Stimulated activated CD8-positive, alpha-beta memory T cell treated with anti-CD3 and anti-CD28 coated beads, Interleukin-15, amount 100 ng/mL, for 24 hours (primary cell): Measurements from ENCODE around the gene AGAP3.

ENCODE experiments used
- DNase-seq: peaks from one replicate; pipeline ENCODE4 v3.0.0-alpha.2; 2020; ENCODE audit warnings: low read depth

AGAP3 gene

GRCh38 chr7:151074817-151075661, 11.2 kb upstream of the AGAP3 start:
- DNase-seq: no peak

- DNase-seq: no peak
These were observed 10.7 kb upstream of the AGAP3 start for GRCh38 chr7:151075662-151075971.

- no peak for DNase-seq
These were observed 10.3 kb upstream of the AGAP3 start for GRCh38 chr7:151075978-151076426.

GRCh38 chr7:151076863-151077704, 9.2 kb upstream of the AGAP3 start:
- DNase-seq: no peak

- DNase-seq: no peak
These were observed 8.5 kb upstream of the AGAP3 start for GRCh38 chr7:151077705-151078232.

GRCh38 chr7:151078233-151079040, 7.8 kb upstream of the AGAP3 start:
- DNase-seq: no peak

GRCh38 chr7:151079199-151079910, 6.9 kb upstream of the AGAP3 start:
- DNase-seq: no peak

GRCh38 chr7:151080067-151080521, 6.2 kb upstream of the AGAP3 start:
- no peak for DNase-seq

GRCh38 chr7:151080522-151081169, 5.6 kb upstream of the AGAP3 start, which contains the start of gene FASTK:
Gene FASTK, minus strand, starts transcription at chr7:151080809. Its CDS starts 43 bp downstream, at chr7:151080766.
- DNase-seq: peak; percentile 61

- no peak for DNase-seq
These were observed 4.8 kb upstream of the AGAP3 start for GRCh38 chr7:151081170-151082101.

- no peak for DNase-seq
These were observed 3.9 kb upstream of the AGAP3 start for GRCh38 chr7:151082141-151083070.

GRCh38 chr7:151083071-151083823, 3.0 kb upstream of the AGAP3 start, which contains the start of gene TMUB1:
Gene TMUB1, minus strand, starts transcription at chr7:151083493. Its CDS starts 930 bp downstream, at chr7:151082563.
- DNase-seq: peak; percentile 61

GRCh38 chr7:151083824-151084160, 2.5 kb upstream of the AGAP3 start:
- no peak for DNase-seq

- no peak for DNase-seq
These were observed 965 bp upstream of the AGAP3 start for GRCh38 chr7:151085329-151085690.

- no peak for DNase-seq
These were observed 548 bp downstream of the AGAP3 start for GRCh38 chr7:151086802-151087244.

- no peak for DNase-seq
These were observed 1.2 kb downstream of the AGAP3 start for GRCh38 chr7:151087245-151088018.
